ENCODE data around the gene MSL3B.

DNA sequence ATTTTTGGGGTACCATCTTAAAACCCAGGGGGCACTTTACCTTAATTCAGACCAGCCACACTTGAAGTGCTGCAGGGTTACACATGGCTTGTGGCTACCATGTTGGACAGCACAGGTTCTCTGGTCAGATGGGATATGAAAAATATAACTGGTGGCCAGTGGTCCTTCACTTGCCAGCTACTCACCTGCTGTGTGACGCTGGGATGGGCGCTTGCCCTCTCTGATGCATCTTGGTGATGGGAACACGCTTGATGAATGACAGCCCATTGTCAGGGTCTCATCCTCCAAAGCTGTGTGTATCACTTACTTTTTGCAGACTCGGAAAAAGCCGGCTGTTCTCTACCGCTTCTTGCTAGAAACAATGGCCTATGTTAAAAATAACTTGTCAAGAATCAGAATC is 36.3 kb downstream of the MSL3B start:
- no peak for TF ChIP-seq RAD21 (IDR thresholded peaks at IDR 0.05; ENCODE audit: low read depth)
- TF ChIP-seq, protein P1, sequence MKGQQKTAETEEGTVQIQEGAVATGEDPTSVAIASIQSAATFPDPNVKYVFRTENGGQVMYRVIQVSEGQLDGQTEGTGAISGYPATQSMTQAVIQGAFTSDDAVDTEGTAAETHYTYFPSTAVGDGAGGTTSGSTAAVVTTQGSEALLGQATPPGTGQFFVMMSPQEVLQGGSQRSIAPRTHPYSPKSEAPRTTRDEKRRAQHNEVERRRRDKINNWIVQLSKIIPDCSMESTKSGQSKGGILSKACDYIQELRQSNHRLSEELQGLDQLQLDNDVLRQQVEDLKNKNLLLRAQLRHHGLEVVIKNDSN (IDR thresholded peaks at IDR 0.05) = no peak
